SK-N-SH (cell line): ENCODE data around the gene POLN. TPM values are rescaled to one million over a fixed set of nuclear protein-coding genes. Genes with fewer than 3 reads are reported as not detected.

Experiments
- CTCF ChIA-PET: fragments of 300-600, 350-600 bp; formaldehyde crosslinking; extraction: SDS; loops from one replicate; lab custom pipeline; 2021; lab: Yijun Ruan, JAX
- POLR2A ChIA-PET: fragments of 350-600 bp; sonication (Branson Sonifier 250); formaldehyde crosslinking; extraction: SDS; loops from one replicate; lab custom pipeline; 2020; ENCODE audit warnings: antibody characterized with exemption, inconsistent platforms; lab: Yijun Ruan, JAX
- DNase-seq: peaks from one replicate; pipeline ENCODE4 v3.0.0; 2012
- H2AFZ ChIP-seq: fragments of 200-600 bp; sonication (generic); 2 replicates; pipeline ENCODE4 v1.8.1; 2016; ENCODE audit warnings: antibody characterized with exemption, mild to moderate bottlenecking, low read depth
- H3F3A ChIP-seq: fragments of 200-600 bp; sonication (generic); replicated peaks from 2 replicates; pipeline ENCODE3; 2016; ENCODE audit warnings: antibody characterized with exemption, mild to moderate bottlenecking; ENCODE audit not compliant: insufficient read depth
- H3K27ac ChIP-seq, 2 experiments: fragments of 200-500 bp in 1 of 2; fragments of 200-600 bp in 1 of 2; sonication (Bioruptor generic) in 1 of 2; sonication (generic), shearing (Covaris generic) in 1 of 2; 2 replicates each; pipeline versions ENCODE4 v1.5.1 to v1.6.1; 2014 to 2016; ENCODE audit warnings: low read depth in 2 of 2, inconsistent platforms in 1 of 2, low read length in 1 of 2, mild to moderate bottlenecking in 1 of 2, mixed read lengths in 1 of 2
- H3K27me3 ChIP-seq: fragments of 200-600 bp; sonication (generic), shearing (Covaris generic); 2 replicates; pipeline ENCODE4 v1.6.1; 2016; ENCODE audit warnings: mixed run types; ENCODE audit not compliant: insufficient read depth
- H3K36me3 ChIP-seq, 2 experiments: fragments of 200-500 bp in 1 of 2; fragments of 200-600 bp in 1 of 2; sonication (Bioruptor generic) in 1 of 2; sonication (generic) in 1 of 2; replicated peaks in 1 of 2; 2 replicates each; pipeline versions ENCODE3 to v1.5.1; 2014 to 2016; ENCODE audit warnings: low read length in 1 of 2, mild to moderate bottlenecking in 1 of 2; ENCODE audit not compliant: insufficient read depth in 2 of 2, control insufficient read depth in 1 of 2
- H3K4me1 ChIP-seq, 2 experiments: fragments of 200-500 bp in 1 of 2; fragments of 200-600 bp in 1 of 2; sonication (Bioruptor generic) in 1 of 2; sonication (generic), shearing (Covaris generic) in 1 of 2; 2 replicates each; pipeline versions ENCODE4 v1.5.1 to v1.6.1; 2014 to 2016; ENCODE audit warnings: low read depth in 1 of 2, low read length in 1 of 2, mixed run types in 1 of 2; ENCODE audit not compliant: insufficient read depth in 2 of 2, control insufficient read depth in 1 of 2
- H3K4me2 ChIP-seq: fragments of 200-600 bp; sonication (generic), shearing (Covaris generic); 2 replicates; pipeline ENCODE4 v1.6.1; 2017; ENCODE audit warnings: mixed run types
- H3K4me3 ChIP-seq, 2 experiments: fragments of 200-500 bp in 1 of 2; fragments of 200-600 bp in 1 of 2; sonication (Bioruptor generic) in 1 of 2; sonication (generic), shearing (Covaris generic) in 1 of 2; 2 replicates each; pipeline versions ENCODE4 v1.5.1 to v1.8.1; 2014 to 2016; ENCODE audit warnings: low read depth in 2 of 2, inconsistent platforms in 1 of 2, low read length in 1 of 2, mild to moderate bottlenecking in 1 of 2, mixed read lengths in 1 of 2, moderate library complexity in 1 of 2
- H3K79me2 ChIP-seq: fragments of 200-600 bp; sonication (generic); 2 replicates; pipeline ENCODE4 v1.8.1; 2017; ENCODE audit warnings: mild to moderate bottlenecking; ENCODE audit not compliant: insufficient read depth
- H3K9ac ChIP-seq: fragments of 200-600 bp; sonication (generic); 2 replicates; pipeline ENCODE4 v1.6.1; 2017; ENCODE audit warnings: mixed run types
- H3K9me2 ChIP-seq: fragments of 200-600 bp; sonication (generic); 2 replicates; pipeline ENCODE4 v1.6.1; 2017; ENCODE audit warnings: mixed run types
- H3K9me3 ChIP-seq: fragments of 200-600 bp; sonication (generic); 2 replicates; pipeline ENCODE4 v1.6.1; 2017; ENCODE audit warnings: mixed run types, mild to moderate bottlenecking, moderate library complexity
- H4K20me1 ChIP-seq: fragments of 200-600 bp; sonication (generic); 2 replicates; pipeline ENCODE4 v1.6.1; 2017; ENCODE audit warnings: mild to moderate bottlenecking, mixed run types; ENCODE audit not compliant: insufficient read depth
- EZH2phosphoT487 ChIP-seq: fragments of 200-600 bp; sonication (generic); IDR thresholded peaks from 2 replicates; pipeline ENCODE4 v1.6.1; 2017; ENCODE audit warnings: low read depth, mixed run types, mild to moderate bottlenecking, antibody characterized with exemption, moderate library complexity, borderline replicate concordance
- FOSL2 ChIP-seq: IDR thresholded peaks from 2 replicates; pipeline ENCODE4 v1.4.0; 2012; ENCODE audit warnings: low read depth, mild to moderate bottlenecking, moderate library complexity, borderline replicate concordance
- FOXM1 ChIP-seq: IDR thresholded peaks from 2 replicates; pipeline ENCODE4 v1.4.0; 2012; ENCODE audit warnings: low read depth, mild to moderate bottlenecking
- IRF3 ChIP-seq: fragments of 150-350 bp; IDR thresholded peaks from 2 replicates; pipeline ENCODE4 v1.6.1; 2016; ENCODE audit warnings: mild to moderate bottlenecking, low read depth, low read length
- MEF2A ChIP-seq: IDR thresholded peaks from 2 replicates; pipeline ENCODE4 v1.4.0; 2012; ENCODE audit warnings: low read depth, borderline replicate concordance
- MXI1 ChIP-seq: IDR thresholded peaks from 2 replicates; pipeline ENCODE4 v1.6.1; 2012; ENCODE audit warnings: mild to moderate bottlenecking, low read depth, low read length, improper control_type of control experiment
- NFIC ChIP-seq: IDR thresholded peaks from 2 replicates; pipeline ENCODE4 v1.4.0; 2012; ENCODE audit warnings: borderline replicate concordance
- RAD21 ChIP-seq: IDR thresholded peaks from 2 replicates; pipeline ENCODE4 v1.6.1; 2012; ENCODE audit warnings: mild to moderate bottlenecking, low read length
- RFX5 ChIP-seq: IDR thresholded peaks from 2 replicates; pipeline ENCODE4 v1.6.1; 2012; ENCODE audit warnings: mild to moderate bottlenecking, improper control_type of control experiment, low read length
- RXRA ChIP-seq: IDR thresholded peaks from 2 replicates; pipeline ENCODE4 v1.4.0; 2012; ENCODE audit warnings: low read depth, mild to moderate bottlenecking, borderline replicate concordance
- SIN3A ChIP-seq: IDR thresholded peaks from 2 replicates; pipeline ENCODE4 v1.6.1; 2012; ENCODE audit warnings: low read depth, mild to moderate bottlenecking, low read length, moderate library complexity, borderline replicate concordance
- TEAD4 ChIP-seq: IDR thresholded peaks from 2 replicates; pipeline ENCODE4 v1.4.0; 2012; ENCODE audit warnings: mild to moderate bottlenecking, borderline replicate concordance; ENCODE audit not compliant: insufficient read depth
- ZBTB33 ChIP-seq: IDR thresholded peaks from 2 replicates; pipeline ENCODE4 v1.4.0; 2012; ENCODE audit warnings: low read depth, borderline replicate concordance
- WGBS: methylation state at CpG from one replicate; pipeline ENCODE4 v1.1.6; 2017; ENCODE audit warnings: low lambda C conversion rate; 5-methylcytosine and 5-hydroxymethylcytosine counted together
- polyA plus RNA-seq, 3 experiments: library from polyadenylated mRNA; depleted of rRNA; stranded (reverse); fragments of >200 nt; gene quantifications; 2 replicates each; pipeline ENCODE4 v1.2.3, GENCODE V29; 2012
- TF ChIP-seq, protein P1 (sequence below): fragments of 150-350 bp; IDR thresholded peaks from 2 replicates; pipeline ENCODE4 v1.6.1; 2017; ENCODE audit warnings: antibody characterized with exemption, low read length, low read depth, borderline replicate concordance
- TF ChIP-seq, protein P2 (sequence below): IDR thresholded peaks from 2 replicates; pipeline ENCODE4 v1.4.0; 2012; ENCODE audit warnings: low read depth

Gene POLN
- polyA plus RNA-seq, 1 of the 3 experiments (the other 2 are of a cell fraction): 0.67 TPM

DNA sequence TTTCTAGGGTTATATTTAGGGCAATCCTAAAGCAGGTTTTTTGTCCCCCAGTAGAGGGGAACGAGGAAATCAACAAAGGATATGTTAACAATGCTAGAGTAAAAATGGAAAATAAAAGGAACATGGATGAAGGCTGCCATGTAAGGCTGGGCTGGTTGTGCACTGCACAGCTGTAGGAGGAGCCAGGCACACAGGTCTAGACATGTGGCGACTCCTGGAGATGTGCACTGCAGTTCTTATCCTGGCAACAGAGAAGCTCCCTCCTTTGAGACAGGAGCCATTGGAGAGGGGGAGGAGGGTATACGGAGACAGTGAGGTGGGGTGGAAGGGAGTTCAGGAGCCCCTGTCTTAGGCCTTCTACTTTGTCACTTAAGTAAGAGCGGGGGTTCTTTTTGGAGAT, 116.9 kb downstream of the POLN start:
- Histone ChIP-seq H3K4me3 (no peak overlapping the region), H3K9ac (no peak overlapping the region), H3K4me1 (no peaks in the 10 kb centered on the region; a peak in 1 of 4 replicates), H3K9me3 (no peaks in the 10 kb centered on the region), H3K9me2 (no peaks in the 10 kb centered on the region), H3K27ac (no peak overlapping the region), H3K4me2 (no peak overlapping the region), H3K36me3 (no peaks in the 10 kb centered on the region), H4K20me1 (no peaks in the 10 kb centered on the region), H3K79me2 (no peaks in the 10 kb centered on the region), H2AFZ (no peak overlapping the region), H3F3A (no peaks in the 10 kb centered on the region), H3K27me3 (no peaks in the 10 kb centered on the region)
- DNase-seq: no peak
- 70% methylated on average over 4 of the region's 4 CpGs for WGBS
- CTCF ChIA-PET: interaction anchor here (1.3 kb wide), 1 partner anchor 12 kb away, joined by 3 read pairs; no protein-coding TSS in a partner anchor
- POLR2A ChIA-PET: no interaction called here
- TF ChIP-seq TEAD4: no peak
- no peak for TF ChIP-seq MEF2A
- TF ChIP-seq FOSL2: no peak
- TF ChIP-seq IRF3: no peak
- TF ChIP-seq, protein P1, sequence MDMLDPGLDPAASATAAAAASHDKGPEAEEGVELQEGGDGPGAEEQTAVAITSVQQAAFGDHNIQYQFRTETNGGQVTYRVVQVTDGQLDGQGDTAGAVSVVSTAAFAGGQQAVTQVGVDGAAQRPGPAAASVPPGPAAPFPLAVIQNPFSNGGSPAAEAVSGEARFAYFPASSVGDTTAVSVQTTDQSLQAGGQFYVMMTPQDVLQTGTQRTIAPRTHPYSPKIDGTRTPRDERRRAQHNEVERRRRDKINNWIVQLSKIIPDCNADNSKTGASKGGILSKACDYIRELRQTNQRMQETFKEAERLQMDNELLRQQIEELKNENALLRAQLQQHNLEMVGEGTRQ: no peak
- no peak for TF ChIP-seq ZBTB33
- TF ChIP-seq RFX5: no peak
- no peak for TF ChIP-seq SIN3A
- no peak for TF ChIP-seq FOXM1
- TF ChIP-seq NFIC: no peak
- TF ChIP-seq RAD21: no peak
- no peak for TF ChIP-seq MXI1
- TF ChIP-seq EZH2phosphoT487: no peak
- TF ChIP-seq, protein P2, sequence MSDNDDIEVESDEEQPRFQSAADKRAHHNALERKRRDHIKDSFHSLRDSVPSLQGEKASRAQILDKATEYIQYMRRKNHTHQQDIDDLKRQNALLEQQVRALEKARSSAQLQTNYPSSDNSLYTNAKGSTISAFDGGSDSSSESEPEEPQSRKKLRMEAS: no peak
- no peak for TF ChIP-seq RXRA
